ENCODE results near the gene ZGRF1. TPM values are rescaled to one million over a fixed set of nuclear protein-coding genes. Genes with fewer than 3 reads are reported as not detected.
"Not testable (repeated sequence)": the region's sequence is repeated elsewhere in the genome, so short reads cannot be mapped to it uniquely, and the experiment has no call there.

The ZGRF1 gene
- total RNA-seq, 1 donor from 2014 or later = 19.9 TPM

DNA sequence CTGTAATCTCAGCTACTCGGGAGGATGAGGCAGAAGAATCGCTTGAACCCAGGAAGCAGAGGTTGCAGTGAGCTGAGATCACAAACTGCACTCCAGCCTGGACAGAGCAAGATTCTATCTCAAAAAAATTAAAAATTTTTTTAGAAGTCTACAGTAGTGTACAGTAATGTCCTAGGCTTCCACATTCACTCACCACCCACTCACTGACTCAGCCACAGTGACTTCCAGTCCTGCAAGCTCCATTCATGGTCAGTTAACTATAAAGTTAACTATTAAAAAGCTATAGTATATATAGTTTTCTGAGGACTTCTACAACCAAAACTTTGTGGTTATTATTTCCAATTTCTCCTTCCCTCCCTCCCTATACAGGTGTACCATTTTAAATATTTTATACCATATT, 86.0 kb downstream of the ZGRF1 start:
- no peak for DNase-seq

DNA sequence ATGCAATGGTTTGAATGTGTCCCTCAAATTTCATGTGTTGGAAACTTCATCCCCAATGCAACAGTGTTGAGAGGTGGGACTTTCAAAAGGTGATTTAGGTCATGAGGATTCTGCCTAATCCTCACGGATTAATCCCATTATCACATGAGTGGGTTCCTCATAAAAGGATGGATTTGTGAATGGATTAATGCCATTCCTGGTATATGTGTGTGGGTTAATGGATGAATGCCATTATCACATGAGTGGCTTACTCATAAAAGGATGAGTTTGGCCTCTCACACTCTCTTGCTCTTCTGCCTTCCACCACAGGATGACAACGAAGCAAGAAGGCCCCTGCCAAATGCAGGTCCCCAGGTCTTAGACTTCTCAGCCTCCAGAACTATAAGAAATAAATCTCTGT, 90.2 kb downstream of the ZGRF1 start:
- DNase-seq = no peak

DNA sequence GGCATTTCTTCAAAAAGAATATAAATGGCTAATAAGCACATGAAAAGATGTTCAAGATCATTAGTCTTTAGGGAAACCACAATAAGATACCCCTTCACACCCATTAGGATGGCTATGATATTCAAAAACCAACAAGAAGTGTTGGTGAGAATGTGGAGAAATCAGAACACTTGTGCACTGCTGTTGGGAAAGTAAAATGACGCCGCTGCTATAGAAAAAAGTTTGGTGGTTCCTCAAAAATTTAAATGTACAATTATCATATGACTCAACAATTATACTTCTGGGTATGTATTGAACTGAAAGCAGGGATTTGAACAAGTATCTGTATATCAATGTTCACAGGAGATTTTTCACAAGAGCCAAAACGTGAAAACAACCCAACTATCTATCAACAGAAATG, 91.4 kb downstream of the ZGRF1 start:
- no peak for DNase-seq

DNA sequence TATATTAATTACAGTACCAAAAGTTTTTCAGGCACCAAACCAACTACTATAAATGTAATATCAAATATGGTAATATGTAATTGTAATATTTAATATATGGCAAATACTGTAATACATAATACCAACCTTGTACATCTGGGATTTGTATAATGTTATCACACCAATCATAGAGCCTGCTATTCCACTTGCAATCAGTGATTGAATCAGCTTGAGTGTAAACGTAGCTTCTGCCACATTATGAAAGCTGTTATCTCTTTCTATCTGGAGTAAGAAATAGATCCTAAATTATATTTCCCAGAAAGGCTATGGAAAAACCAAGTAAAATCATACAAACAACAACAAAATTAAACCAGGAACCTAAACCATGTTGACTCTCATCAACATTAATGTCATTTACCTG, 96.0 kb downstream of the ZGRF1 start:
- DNase-seq = no peak

DNA sequence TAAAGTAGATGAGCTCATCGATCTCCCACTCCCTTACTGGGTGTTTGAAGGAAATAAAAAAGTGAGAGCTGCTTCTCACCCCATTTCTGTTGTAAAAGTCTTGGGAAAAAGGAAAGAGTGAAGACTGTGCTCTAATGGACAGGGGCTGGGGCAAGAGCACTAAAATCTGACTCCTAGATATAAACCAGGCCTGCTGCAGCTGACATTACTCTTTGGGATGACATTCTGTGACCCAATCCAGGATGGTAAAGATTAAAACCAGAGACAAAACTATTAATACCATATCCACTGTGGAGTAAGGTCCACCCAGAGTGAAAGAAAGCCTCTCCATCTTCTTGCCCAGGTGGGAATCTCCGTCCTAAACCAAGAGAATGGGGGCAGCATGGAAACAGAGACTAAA, 100.6 kb downstream of the ZGRF1 start:
- DNase-seq = no peak

DNA sequence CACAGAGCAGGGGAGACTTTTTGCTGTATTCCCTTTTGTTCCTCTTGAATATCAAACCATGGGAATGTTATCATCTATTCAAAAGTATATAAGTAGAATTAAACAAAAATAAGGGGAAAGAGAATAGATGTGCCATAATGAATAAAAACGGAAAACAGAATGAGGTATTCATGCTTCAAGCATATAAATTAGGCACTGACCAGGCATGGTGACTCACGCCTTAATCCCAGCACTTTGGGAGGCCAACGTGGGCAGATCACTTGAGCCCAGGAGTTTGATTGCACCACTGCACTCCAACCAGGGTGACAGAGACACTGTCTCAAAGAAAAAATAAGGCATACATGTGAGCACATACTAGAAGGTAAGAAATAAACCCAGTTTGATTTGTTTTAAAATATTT, 104.4 kb downstream of the ZGRF1 start:
- no peak for DNase-seq

DNA sequence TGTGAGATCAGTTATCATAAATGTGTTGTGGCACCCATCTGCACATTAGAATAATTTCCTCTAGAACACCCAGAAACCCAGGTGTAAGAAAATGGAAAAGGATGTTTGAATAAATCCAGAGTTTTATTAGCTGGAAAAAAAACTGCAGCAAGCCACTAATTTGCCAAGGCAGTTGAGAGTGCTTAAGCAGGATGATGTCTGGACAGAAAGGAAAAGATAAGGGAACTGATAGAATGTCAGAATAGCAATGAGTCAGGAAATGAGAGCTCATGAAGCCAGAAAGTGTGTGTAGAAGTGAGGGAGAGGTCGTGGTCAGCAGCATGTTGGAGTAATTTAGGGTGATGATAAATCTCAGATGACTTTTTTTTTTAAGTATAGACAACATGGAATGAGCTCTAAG, 105.6 kb downstream of the ZGRF1 start:
- DNase-seq = no peak

DNA sequence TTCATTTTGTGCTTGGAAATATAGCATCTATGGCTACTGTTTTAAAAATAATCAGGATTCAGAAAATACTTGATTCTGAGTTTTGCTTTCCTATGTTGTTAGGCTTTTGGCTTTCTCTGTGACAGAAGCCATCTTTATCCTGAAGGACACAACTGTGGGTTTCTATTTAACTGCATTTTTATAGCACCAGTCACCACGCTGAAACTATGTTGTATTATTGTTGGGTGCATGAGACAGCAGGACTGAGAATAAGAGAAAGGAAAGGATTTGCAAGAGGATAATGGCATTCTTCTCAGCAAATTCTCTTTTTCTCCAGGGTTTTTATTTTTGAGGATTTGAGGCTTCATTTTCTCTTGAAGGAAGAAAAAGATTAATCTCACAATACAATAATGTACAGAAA, 110.6 kb downstream of the ZGRF1 start:
- no peak for DNase-seq

DNA sequence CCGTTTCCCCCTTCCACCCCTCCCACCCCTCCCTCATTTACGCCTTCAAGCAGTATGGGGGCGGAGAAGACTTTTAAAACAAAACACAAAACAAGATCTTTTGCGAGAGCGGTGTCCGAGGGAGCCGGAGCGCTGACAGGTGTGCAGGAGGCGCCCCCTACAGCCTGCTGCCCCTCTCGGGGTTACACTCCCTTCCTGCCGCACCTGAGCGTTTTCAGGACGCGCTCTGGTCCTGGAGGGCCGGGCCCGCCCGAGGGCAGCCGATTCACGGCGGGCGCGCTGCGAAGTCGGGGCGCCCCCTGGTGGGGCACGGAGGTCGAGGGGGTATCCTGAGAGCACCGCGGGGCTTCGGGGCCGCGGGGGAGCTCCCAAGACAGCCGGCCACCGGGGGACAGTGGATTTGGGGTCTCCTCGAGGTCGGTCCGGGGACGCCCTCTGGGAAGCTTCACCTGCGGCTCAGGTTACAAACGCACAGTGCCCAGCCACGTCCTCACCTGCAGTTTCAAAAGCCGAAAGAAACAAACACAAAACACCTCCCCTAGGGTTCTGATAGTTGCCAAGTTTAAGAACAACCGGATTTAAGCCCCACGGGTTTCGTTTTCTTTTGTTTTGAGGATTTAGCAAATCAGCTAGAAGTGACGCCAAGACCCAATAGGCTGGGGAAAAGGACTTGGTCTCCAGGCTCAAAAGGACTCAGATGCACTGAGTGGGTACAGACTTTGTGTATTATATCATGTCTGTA, 112.8 kb downstream of the ZGRF1 start:
- DNase-seq = peak; percentile 69

DNA sequence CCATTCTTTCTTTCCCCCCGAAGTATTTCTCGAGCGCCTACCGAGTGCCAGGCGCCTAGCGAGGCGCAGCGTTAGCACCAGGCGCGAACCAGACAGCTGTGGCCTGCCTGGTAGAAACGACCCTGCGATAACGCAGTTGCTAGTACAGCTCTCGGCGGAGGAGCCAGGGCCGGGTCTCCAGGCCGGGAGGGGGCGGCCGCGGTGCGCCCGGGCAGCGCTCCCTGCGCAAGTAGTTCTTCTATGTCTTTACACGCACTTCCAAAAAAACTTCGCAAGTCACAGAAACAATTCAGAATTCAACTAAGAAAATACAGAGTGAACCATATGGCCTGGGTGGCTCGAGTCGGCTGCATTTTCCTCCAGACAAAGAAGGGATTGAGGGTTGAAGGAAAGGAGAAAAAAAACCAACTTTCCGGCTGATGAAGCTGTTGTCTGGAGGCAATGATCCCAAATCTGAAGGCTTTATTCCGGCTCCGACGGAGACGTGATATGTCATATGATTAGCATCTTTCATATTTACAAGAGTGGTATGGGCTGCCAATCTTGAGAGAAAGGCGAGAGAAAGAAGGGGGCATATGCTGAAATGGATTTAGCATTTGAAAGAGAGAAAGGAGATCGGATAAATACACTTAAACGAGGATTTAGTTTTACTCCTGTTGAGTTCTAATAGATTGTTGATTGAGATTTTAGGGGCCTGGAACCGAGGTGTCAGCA, 113.5 kb downstream of the ZGRF1 start:
- DNase-seq = peak; percentile 73

DNA sequence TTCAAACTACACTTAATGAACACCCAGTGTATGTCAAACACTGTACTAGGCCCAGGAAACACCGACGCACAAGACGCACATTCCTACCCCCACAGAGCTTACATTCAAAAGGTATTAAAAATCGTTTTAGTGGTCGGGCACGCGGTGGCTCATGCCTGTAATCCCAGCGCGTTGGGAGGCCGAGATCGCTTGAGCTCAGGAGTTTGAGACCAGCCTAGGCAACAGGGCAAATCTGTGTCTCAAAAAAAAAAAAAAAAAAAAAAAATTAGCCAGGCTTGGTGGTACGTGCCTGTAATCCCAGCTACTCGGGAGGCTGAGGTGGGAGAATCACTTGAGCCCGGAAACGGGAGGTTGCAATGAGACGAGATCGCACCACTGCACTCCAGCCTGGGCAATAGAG, 114.3 kb downstream of the ZGRF1 start:
- DNase-seq = not testable (repeated sequence)

DNA sequence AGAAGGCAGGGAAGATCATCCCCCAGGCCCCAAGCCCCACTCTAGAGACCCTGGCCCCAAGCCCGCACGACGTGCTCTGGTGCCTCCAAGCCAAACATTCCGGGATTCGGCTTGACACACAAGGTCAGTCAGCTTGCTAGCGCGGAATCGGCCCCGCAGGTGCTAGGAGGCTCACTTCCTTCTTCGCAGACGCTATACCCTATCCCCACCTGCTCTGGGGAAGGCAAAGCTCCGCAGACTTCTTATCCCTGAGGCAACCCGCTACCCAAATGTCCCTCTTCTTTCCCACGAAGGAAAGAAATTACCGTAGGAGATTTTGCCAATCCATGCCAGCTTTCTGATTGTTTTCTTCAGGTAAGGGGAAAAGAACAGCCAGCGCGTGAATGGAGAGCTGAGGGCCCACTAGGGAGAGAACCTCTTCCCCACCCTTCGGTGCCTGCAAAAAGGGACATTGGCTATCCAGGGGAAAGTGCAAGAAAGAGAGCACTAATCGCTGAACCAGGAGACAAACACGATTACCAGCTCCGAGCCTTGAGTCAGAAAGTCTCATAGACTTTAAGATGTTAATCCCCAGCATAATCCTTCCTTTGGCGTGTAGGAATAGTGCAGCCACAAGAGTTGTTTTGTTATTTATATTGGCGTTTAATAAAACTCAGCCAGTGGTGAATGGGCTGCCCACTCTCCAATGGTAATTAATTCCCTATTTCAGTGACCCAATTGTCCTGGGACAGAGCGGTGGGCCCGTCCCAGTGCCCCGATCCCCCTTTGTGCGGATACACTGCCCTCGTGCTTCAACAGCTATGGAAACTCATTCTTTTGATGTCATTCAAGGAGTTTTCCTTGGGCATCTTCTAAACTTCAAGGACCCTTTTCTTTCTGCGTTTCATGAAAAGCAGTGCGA, 115.3 kb downstream of the ZGRF1 start:
- peak; percentile 11 for DNase-seq

DNA sequence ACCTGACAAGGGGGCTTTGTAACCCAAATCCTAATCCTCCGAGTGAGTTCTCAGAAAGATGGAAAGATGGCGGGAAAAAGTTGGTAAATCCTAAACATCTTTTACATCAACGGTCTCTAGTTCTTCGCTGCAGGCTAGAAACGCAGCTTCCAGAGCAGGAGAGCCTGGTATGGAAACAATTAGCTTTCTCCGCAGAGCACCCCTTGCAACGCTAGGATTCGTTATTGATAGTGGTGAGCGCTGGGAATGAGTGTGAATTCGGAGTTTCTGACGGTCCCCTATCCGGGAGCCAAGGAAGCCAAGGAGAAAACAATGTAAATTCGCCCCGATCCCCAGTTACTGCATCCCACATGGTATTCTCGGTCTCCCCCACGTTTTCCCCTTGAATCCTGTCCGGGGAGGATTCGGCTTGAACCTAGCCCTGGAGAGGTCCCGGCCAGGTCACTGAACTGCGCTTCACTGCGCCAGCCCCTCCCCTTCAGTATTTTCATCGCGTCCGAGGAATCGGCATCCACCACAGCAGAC, 116.0 kb downstream of the ZGRF1 start:
- DNase-seq = peak; percentile 16

DNA sequence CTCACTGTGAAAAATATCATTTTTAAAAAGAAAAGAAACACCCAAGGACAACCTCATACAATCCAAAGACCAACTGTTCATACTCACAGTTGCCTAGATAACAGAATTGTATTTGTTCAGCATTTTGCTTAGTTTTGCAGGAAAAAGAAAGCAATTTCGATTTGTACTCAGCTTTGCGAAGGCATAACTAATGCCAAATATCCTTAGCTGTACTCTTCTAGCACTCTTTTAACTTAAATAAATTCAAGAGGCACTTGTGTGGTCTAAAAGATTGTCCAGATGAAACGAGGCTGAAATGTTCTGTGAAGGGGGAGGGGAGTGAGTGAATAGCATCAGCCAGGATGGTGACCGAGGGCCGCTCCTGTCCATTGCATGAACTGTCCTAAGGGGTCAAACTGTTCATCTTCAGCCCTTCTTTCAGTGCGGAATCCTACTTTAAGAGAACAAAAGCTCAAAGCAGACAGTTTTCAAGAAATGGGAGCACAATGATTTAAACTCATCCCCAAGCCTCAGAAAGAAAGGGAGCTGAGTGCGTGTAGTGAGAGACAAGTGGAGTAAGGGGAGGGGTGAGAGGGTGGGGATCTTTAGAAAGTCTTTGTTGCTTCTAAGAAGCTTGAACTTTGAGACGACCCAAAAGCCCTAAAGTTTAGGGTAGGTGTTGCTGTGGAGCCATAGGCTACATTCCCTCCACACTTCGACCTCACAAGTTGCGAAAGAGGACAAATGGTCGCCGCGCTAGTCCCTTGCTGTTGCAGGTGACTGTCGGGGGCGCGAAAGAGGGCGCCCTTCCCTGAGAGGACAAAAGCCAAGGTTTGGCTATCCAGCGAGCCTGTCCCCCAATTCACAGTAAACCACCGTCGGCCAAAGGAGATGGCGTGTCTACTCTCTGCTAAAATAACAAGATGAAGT, 116.8 kb downstream of the ZGRF1 start:
- DNase-seq = peak; percentile 17

DNA sequence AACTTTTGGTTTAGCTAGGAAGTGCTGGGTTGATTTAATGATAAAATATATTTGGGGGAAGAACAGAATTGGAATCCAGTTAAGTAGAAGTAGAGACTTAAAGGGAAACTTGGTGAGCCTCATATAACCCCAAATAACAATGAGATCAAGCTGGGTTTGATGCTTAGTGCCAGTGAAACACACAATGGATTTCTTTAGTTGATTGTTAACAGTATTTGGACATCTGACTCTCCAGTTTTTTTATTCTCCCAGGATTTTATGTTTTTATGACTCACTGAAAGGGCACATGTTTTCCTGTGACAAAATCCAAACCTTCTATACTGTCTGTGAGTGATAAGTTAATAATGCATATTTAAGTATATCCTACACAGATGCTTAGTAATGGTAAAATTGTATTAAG, 118.0 kb downstream of the ZGRF1 start:
- DNase-seq = peak; percentile 8

DNA sequence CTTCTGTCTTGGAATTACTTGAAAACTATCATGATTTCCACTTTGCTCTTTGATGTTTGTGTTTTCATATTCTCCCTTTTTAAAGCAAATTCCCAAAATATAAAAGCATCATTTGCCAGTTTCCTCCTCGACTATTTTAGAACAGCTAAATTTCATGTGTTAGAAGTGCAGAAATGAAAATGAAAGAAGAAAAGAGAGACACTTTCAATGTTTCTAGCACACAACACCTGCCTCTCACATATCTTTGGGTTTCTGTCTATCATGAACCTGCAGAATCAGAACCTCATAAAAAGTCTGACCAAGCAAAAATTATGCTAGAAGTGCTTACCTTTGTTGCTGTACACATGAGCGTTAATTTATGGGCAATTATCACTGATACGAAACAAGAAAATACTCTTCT, 118.8 kb downstream of the ZGRF1 start:
- peak; percentile 21 for DNase-seq

DNA sequence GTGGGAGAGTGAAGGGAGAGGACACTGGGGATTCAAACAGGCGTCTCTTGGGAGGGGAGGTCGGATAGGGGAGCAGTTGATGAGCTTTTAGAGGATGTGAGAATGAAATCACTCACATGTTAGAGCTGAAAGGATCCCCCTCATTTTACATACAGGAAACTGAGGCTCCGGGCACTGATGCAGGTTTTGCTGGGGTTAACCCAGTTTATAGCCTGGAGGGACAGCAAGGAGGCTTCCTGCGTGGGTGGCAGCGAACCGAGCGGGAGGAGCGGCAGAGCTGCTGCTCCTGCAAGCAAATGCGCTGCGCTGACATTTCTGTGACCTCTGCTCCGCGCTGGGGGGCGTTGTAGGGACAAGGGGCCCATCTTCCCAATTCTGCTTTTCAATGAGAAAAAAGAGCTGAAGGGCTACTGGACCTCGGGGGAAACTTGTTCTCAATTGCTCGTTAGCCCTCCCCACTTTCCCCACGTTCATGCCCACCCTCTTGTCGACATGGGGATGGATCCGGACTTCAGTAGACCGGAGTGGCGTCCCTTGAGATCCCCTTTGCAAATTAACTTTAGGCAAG, 119.6 kb downstream of the ZGRF1 start:
- DNase-seq = peak; percentile 8

DNA sequence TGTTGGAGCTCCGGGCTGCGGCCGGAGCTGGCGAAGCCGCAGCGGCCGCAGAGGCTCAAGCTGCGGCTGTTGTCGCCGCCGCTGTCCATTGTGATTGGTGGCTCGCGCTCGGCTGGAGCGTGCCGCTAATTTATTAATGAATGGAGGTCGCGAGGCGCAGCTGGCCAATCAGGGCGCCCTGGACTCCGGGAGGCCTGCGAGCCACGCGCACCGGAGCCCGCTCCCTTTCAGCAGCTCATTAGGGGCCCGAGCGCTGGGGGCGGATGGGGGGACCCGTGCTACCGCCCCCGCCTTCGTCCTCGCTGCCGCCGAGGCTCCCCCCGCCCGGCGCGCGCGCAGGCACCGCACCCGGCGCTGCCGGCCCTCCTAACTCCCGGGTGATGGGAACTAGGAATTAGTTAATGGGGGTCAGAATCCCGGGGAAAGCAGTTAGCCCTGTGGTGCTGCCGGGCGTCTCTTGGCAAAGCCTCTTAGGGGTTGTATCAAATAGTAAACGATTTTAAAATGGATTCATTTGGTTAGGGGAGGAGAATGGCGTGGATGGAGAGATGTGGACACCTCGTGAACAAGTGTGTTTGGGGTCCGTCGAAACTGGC, 120.1 kb downstream of the ZGRF1 start:
- peak; percentile 34 for DNase-seq

DNA sequence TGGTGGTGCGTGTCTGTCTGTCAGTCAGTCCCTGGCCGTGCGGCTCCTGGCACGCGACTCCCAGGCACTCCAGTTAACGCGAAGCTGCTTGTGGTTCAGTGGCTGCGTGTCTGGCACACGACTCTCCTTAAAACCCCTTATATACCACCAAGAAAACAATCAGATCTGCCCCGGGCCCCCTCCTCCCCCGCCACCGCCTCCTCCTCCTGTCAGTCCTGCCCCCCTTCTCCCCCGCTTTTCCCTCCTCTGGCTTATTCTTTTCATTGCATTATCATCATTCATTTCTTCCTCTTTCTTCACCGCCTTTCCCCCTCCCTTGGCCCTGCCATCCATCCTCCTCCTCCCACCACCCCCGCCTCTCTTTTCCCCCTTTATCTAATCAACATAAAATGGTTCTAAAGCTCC, 120.6 kb downstream of the ZGRF1 start, which contains the start of gene NEUROG2:
Gene NEUROG2, minus strand, starts transcription at position 115 of the 405 bp plus-strand sequence. CDS start 705 bp downstream, outside the sequence.
- DNase-seq = no peak

DNA sequence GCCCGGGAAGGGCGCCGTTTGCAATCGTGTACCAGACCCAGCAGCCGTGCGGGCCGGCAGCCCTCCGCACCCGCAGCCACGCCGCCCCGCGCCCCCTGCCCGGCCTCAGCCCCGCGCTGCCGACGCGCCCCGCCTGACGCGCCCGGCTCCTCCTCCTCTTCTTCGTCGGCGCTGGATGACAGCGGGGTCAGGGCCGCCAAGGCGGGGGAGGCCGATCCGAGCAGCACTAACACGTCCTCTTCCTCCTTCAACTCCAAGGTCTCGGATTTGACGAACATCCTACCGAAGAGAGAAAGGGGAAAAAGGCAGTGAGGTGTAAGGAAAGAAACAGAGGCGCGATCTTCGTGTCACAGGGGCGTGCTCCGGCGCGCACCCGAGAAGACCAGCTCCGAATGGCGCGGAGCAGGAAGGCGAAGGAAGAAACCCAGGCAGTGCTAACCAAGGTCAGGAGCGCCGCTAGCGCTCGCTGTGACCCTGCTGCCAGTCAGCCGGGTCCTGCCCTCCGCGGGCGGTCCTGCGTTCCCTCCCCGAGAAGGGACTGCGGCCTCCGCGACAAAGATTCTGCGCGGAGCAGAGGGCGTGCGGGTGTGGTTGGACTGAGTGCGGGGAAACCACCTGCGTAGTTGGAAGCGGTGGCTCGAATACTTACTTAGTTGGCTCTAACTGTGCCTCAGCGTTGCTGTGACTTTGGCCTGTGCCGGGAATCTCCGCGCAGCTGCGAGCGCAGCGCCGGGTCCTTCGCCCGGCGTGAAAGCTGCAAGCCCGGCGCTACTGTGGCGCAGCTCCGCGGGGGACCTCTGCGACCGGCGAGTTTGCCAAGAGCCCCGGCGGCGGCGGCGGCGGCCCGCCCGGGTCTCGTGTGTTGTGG, 121.3 kb downstream of the ZGRF1 start:
- peak; percentile 53 for DNase-seq

Data from tongue (tissue), 2 donors.